Upper lobe of left lung (tissue), 6 donors: ENCODE measurements around the gene NR4A3. TPM values are rescaled to one million over a fixed set of nuclear protein-coding genes. Genes with fewer than 3 reads are reported as not detected.
"Not testable (repeated sequence)": the region's sequence is repeated elsewhere in the genome, so short reads cannot be mapped to it uniquely, and the experiment has no call there.

ENCODE experiments used
- ATAC-seq, 2 donors: fragments of 200-7000 bp; cut with Tn5 transposase; one replicate each; pipeline ENCODE4 v1.9.1; 2022; ENCODE audit warnings: mild to moderate bottlenecking in 2 of 2, moderate library complexity in 2 of 2; ENCODE audit not compliant: low FRiP score in 2 of 2
- DNase-seq, 2 donors: peaks; one replicate each; pipeline ENCODE4 v3.0.0-alpha.2; 2019 to 2020
- H3K27ac ChIP-seq, 4 donors: fragments of 200-600 bp; sonication (generic); one replicate each; pipeline ENCODE4 v1.5.1; 2016 to 2019
- H3K27me3 ChIP-seq, 4 donors: fragments of 200-600 bp; sonication (generic); one replicate each; pipeline ENCODE4 v1.5.1; 2017 to 2019
- H3K36me3 ChIP-seq, 4 donors: fragments of 200-600 bp; sonication (generic); one replicate each; pipeline ENCODE4 v1.5.1; 2016 to 2019
- H3K4me1 ChIP-seq, 4 donors: fragments of 200-600 bp; sonication (generic); one replicate each; pipeline ENCODE4 v1.5.1; 2018 to 2019
- H3K4me3 ChIP-seq, 4 donors: fragments of 200-600 bp; sonication (generic); one replicate each; pipeline ENCODE4 v1.5.1; 2017 to 2019; ENCODE audit warnings: mild to moderate bottlenecking in 2 of 4, moderate library complexity in 1 of 4
- H3K9me3 ChIP-seq, 4 donors: fragments of 200-600 bp; sonication (generic); one replicate each; pipeline ENCODE4 v1.5.1; 2018 to 2019
- CTCF ChIP-seq, 6 experiments: fragments of 450-650 bp in 4 of 6; fragments of 200-600 bp in 2 of 6; sonication (generic) in 2 of 6; IDR thresholded peaks; one replicate each; pipeline ENCODE4 v1.5.1; 2016 to 2019; ENCODE audit warnings: antibody characterized with exemption in 6 of 6
- EP300 ChIP-seq, 4 donors: sonication (generic); formaldehyde crosslinking; IDR thresholded peaks; one replicate each; pipeline ENCODE4 v1.5.1; 2017; ENCODE audit warnings: antibody characterized with exemption in 4 of 4, control low read depth in 2 of 4
- POLR2A ChIP-seq, 4 donors: fragments of 450-650 bp; IDR thresholded peaks; one replicate each; pipeline ENCODE4 v1.5.1; 2016 to 2017; ENCODE audit warnings: antibody characterized with exemption in 4 of 4, mild to moderate bottlenecking in 2 of 4
- POLR2AphosphoS5 ChIP-seq, 2 donors: sonication (generic); formaldehyde crosslinking; IDR thresholded peaks; one replicate each; pipeline ENCODE4 v1.5.1; 2017; ENCODE audit warnings: antibody characterized with exemption in 2 of 2
- WGBS, 2 donors: methylation state at CpG; one replicate each; pipeline ENCODE4 v1.1.5; 2017 to 2018; 5-methylcytosine and 5-hydroxymethylcytosine counted together
- total RNA-seq, 6 donors: library from RNA; depleted of rRNA in 4 of 6; stranded (reverse); fragments of >200 nt in 4 of 6; gene quantifications; one replicate each; pipeline versions ENCODE4 v1.1.0 to v1.2.1, GENCODE V29; 2016 to 2021
- donor health status: DM: no; HTN: no; CAD: no; lungs with moderate emphysema.
- donor health status: DM: no; HTN: yes; CAD: no; lungs with severe emphysema.

The NR4A3 gene
- total RNA-seq, 6 donors from 2014 or later, result 1.0 to 10.8 (median 5.6) TPM

GRCh38 chr9:99855467-99856176 is 33.9 kb downstream of the NR4A3 start:
- peaks cover 0 to 6% (median 0%) of the 10 kb centered on the region in 4 donors for H3K4me1 ChIP-seq
- H3K4me3 ChIP-seq, result no peak overlapping the region
- no peaks in the 10 kb centered on the region for H3K27me3 ChIP-seq
- 75 to 87% methylated on average over 8 of the region's 8 CpGs for WGBS, 2 donors
- no peaks in the 10 kb centered on the region for H3K9me3 ChIP-seq
- no peaks in the 10 kb centered on the region for H3K36me3 ChIP-seq
- no peak for ATAC-seq
- TF ChIP-seq POLR2AphosphoS5 (IDR thresholded peaks at IDR 0.05) (no peak), CTCF (IDR thresholded peaks at IDR 0.05) (no peak), EP300 (IDR thresholded peaks at IDR 0.05) (no peak), POLR2A (IDR thresholded peaks at IDR 0.05) (no peak)
- no peak overlapping the region for H3K27ac ChIP-seq
- DNase-seq, result no peak

GRCh38 chr9:99857576-99857975 is 35.9 kb downstream of the NR4A3 start:
- WGBS, 2 donors, result 97 to 100% methylated on average over 3 of the region's 3 CpGs
- not testable (repeated sequence) for H3K27me3 ChIP-seq, ATAC-seq, H3K4me3 ChIP-seq, H3K9me3 ChIP-seq, H3K27ac ChIP-seq, H3K36me3 ChIP-seq, DNase-seq, H3K4me1 ChIP-seq

GRCh38 chr9:99858087-99858486 is 36.4 kb downstream of the NR4A3 start:
- DNase-seq, result no peak
- 95 to 100% methylated on average over 3 of the region's 3 CpGs for WGBS, 2 donors

GRCh38 chr9:99859243-99859980 is 37.7 kb downstream of the NR4A3 start:
- H3K4me1 ChIP-seq, result no peaks in the 10 kb centered on the region
- no peak for TF ChIP-seq POLR2AphosphoS5 (IDR thresholded peaks at IDR 0.05)
- TF ChIP-seq POLR2A (IDR thresholded peaks at IDR 0.05), result no peak
- no peak for TF ChIP-seq CTCF (IDR thresholded peaks at IDR 0.05)
- no peak for TF ChIP-seq EP300 (IDR thresholded peaks at IDR 0.05)
- peak in 1 of 2 donors; percentile 23 for ATAC-seq
- no peak overlapping the region for H3K27ac ChIP-seq
- no peak for DNase-seq
- H3K27me3 ChIP-seq, result no peaks in the 10 kb centered on the region
- 79 to 87% methylated on average over 5 of the region's 5 CpGs for WGBS, 2 donors
- no peak overlapping the region for H3K4me3 ChIP-seq
- no peaks in the 10 kb centered on the region for H3K9me3 ChIP-seq
- H3K36me3 ChIP-seq, result no peaks in the 10 kb centered on the region

More at GRCh38 chr9:99858087-99858486, 36.4 kb downstream of the NR4A3 start:
- H3K27ac ChIP-seq, result no peak overlapping the region
- H3K4me3 ChIP-seq, result no peak overlapping the region
- no peaks in the 10 kb centered on the region for H3K27me3 ChIP-seq
- ATAC-seq, result no peak
- no peaks in the 10 kb centered on the region for H3K36me3 ChIP-seq
- no peaks in the 10 kb centered on the region for H3K4me1 ChIP-seq
- no peak for TF ChIP-seq POLR2A (IDR thresholded peaks at IDR 0.05)
- TF ChIP-seq CTCF (IDR thresholded peaks at IDR 0.05), result no peak
- no peak for TF ChIP-seq EP300 (IDR thresholded peaks at IDR 0.05)
- TF ChIP-seq POLR2AphosphoS5 (IDR thresholded peaks at IDR 0.05), result no peak
- no peaks in the 10 kb centered on the region for H3K9me3 ChIP-seq

- Histone ChIP-seq H3K4me1 (no peaks in the 10 kb centered on the region), H3K27me3 (no peaks in the 10 kb centered on the region), H3K36me3 (no peaks in the 10 kb centered on the region), H3K9me3 (no peaks in the 10 kb centered on the region), H3K4me3 (no peak overlapping the region), H3K27ac (no peak overlapping the region)
- TF ChIP-seq POLR2AphosphoS5 (IDR thresholded peaks at IDR 0.05), result no peak
- no peak for TF ChIP-seq EP300 (IDR thresholded peaks at IDR 0.05)
- no peak for TF ChIP-seq POLR2A (IDR thresholded peaks at IDR 0.05)
- no peak for TF ChIP-seq CTCF (IDR thresholded peaks at IDR 0.05)
- DNase-seq (no peak), ATAC-seq (no peak)
- WGBS, 2 donors, result 75% methylated on average over 1 of the region's 1 CpG
Measured at GRCh38 chr9:99860266-99860665, 38.6 kb downstream of the NR4A3 start.
